PFSK-1 (cell line): Measurements from ENCODE around the gene RAB7A.

Experiments used
- POLR2AphosphoS5 ChIP-seq: IDR thresholded peaks from 2 replicates; pipeline ENCODE4 v1.6.1; 2012; ENCODE audit warnings: low read depth, mild to moderate bottlenecking, control low read depth, low read length, moderate library complexity
- SIN3A ChIP-seq: IDR thresholded peaks from 2 replicates; pipeline ENCODE4 v1.6.1; 2012; ENCODE audit warnings: mild to moderate bottlenecking, low read length, moderate library complexity, borderline replicate concordance; ENCODE audit not compliant: insufficient read depth

- TF ChIP-seq POLR2AphosphoS5 (no peak), SIN3A (no peak)
These were observed 14.6 kb downstream of the RAB7A start for GRCh38 chr3:128740621-128741020.
